HEK293 (cell line): ENCODE data around the gene SOX13.

ENCODE experiments used
- CTCF ChIP-seq: fragments of 450-650 bp; formaldehyde crosslinking; IDR thresholded peaks from 2 replicates; pipeline ENCODE4 v1.5.1; 2016; ENCODE audit warnings: missing biosample characterization, missing genetic modification characterization
- PATZ1 ChIP-seq: fragments of 450-650 bp; formaldehyde crosslinking; IDR thresholded peaks from 2 replicates; pipeline ENCODE4 v1.5.1; 2016; ENCODE audit warnings: missing biosample characterization, missing genetic modification characterization
- RBAK ChIP-seq: fragments of 450-650 bp; formaldehyde crosslinking; IDR thresholded peaks from 2 replicates; pipeline ENCODE4 v1.5.1; 2016; ENCODE audit warnings: missing biosample characterization, missing genetic modification characterization
- REST ChIP-seq: fragments of 450-650 bp; formaldehyde crosslinking; IDR thresholded peaks from 2 replicates; pipeline ENCODE4 v1.5.1; 2016; ENCODE audit warnings: missing biosample characterization, missing genetic modification characterization
- TSHZ1 ChIP-seq: fragments of 450-650 bp; formaldehyde crosslinking; IDR thresholded peaks from 2 replicates; pipeline ENCODE4 v1.5.1; 2016; ENCODE audit warnings: missing biosample characterization, missing genetic modification characterization, borderline replicate concordance
- ZBTB20 ChIP-seq: fragments of 450-650 bp; formaldehyde crosslinking; IDR thresholded peaks from 2 replicates; pipeline ENCODE4 v1.5.1; 2016; ENCODE audit warnings: missing biosample characterization, missing genetic modification characterization
- ZBTB21 ChIP-seq: fragments of 450-650 bp; formaldehyde crosslinking; IDR thresholded peaks from 2 replicates; pipeline ENCODE4 v1.5.1; 2017; ENCODE audit warnings: missing biosample characterization, missing genetic modification characterization
- ZBTB48 ChIP-seq: fragments of 450-650 bp; formaldehyde crosslinking; IDR thresholded peaks from 2 replicates; pipeline ENCODE4 v1.5.1; 2016; ENCODE audit warnings: missing biosample characterization, missing genetic modification characterization
- ZNF121 ChIP-seq: fragments of 450-650 bp; formaldehyde crosslinking; IDR thresholded peaks from 2 replicates; pipeline ENCODE4 v1.5.1; 2016; ENCODE audit warnings: missing biosample characterization, missing genetic modification characterization
- ZNF155 ChIP-seq: fragments of 450-650 bp; formaldehyde crosslinking; IDR thresholded peaks from 2 replicates; pipeline ENCODE4 v1.5.1; 2016; ENCODE audit warnings: missing biosample characterization, missing genetic modification characterization
- ZNF214 ChIP-seq: fragments of 450-650 bp; formaldehyde crosslinking; IDR thresholded peaks from 2 replicates; pipeline ENCODE4 v1.5.1; 2017; ENCODE audit warnings: missing biosample characterization, mild to moderate bottlenecking, missing genetic modification characterization, borderline replicate concordance
- ZNF324 ChIP-seq: fragments of 450-650 bp; formaldehyde crosslinking; IDR thresholded peaks from 2 replicates; pipeline ENCODE4 v1.5.1; 2016; ENCODE audit warnings: missing biosample characterization, missing genetic modification characterization
- ZNF561 ChIP-seq: fragments of 450-650 bp; IDR thresholded peaks from 2 replicates; pipeline ENCODE4 v1.5.1; 2018; ENCODE audit warnings: missing biosample characterization, missing genetic modification characterization, borderline replicate concordance
- ZNF639 ChIP-seq: fragments of 450-650 bp; formaldehyde crosslinking; IDR thresholded peaks from 2 replicates; pipeline ENCODE4 v1.5.1; 2016; ENCODE audit warnings: missing biosample characterization, missing genetic modification characterization

DNA sequence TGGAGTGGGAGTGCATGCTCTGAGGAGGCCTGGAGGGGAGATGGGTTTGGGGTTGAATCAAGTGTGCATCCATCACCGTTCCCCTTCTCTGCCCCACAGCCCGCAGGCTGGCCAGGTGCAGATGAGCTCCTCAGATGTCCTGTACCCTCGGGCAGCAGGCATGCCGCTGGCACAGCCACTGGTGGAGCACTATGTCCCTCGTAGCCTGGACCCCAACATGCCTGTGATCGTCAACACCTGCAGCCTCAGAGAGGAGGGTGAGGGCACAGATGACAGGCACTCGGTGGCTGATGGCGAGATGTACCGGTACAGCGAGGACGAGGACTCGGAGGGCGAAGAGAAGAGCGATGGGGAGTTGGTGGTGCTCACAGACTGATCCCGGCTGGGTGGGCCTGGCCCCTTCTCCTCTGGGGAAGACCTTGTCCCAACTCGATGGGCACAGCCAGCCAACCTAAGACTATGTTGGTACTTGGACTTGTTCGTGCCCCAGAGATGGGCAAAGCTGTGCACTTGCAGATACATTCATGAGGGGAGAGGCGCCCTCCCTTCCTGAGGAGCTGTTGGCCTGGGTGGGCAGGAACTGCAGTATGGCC lies 52.9 kb downstream of the SOX13 start:
- TF ChIP-seq CTCF (no peak), ZNF561 (no peak), ZBTB21 (tag by site-specific recombination) (no peak), ZNF639 (tag by site-specific recombination) (no peak), TSHZ1 (tag by site-specific recombination) (no peak), PATZ1 (tag by site-specific recombination) (no peak), ZNF324 (tag by site-specific recombination) (no peak), ZNF121 (tag by site-specific recombination) (no peak), ZBTB48 (tag by site-specific recombination) (no peak), ZNF155 (tag by site-specific recombination) (no peak), ZNF214 (tag by site-specific recombination) (no peak), RBAK (no peak), ZBTB20 (tag by site-specific recombination) (no peak), REST (tag by site-specific recombination) (no peak)
